IMR-90 (cell line): ENCODE data around the gene RBM10. TPM values are rescaled to one million over a fixed set of nuclear protein-coding genes. Genes with fewer than 3 reads are reported as not detected.

Source experiments
- ATAC-seq: fragments of 200-7000 bp; cut with Tn5 transposase; 2 replicates; pipeline ENCODE4 v1.9.1; 2020; ENCODE audit warnings: low read depth, mild to moderate bottlenecking, moderate library complexity
- BruUV-seq: library from RNA; stranded (reverse); fragments of 400-500 nt; replicated peaks from 2 replicates; lab custom pipeline; 2021; lab: Mats Ljungman, UMichigan
- CTCF ChIA-PET: fragments of 300-600 bp; formaldehyde crosslinking; extraction: SDS; loops from one replicate; lab custom pipeline; 2021; ENCODE audit warnings: antibody characterized with exemption; lab: Yijun Ruan, JAX
- POLR2A ChIA-PET: fragments of 300-600 bp; sonication (Branson Sonifier 250); formaldehyde crosslinking; loops from one replicate; lab custom pipeline; 2022; ENCODE audit warnings: antibody characterized with exemption; ENCODE audit not compliant: unreplicated experiment; lab: Charles Lee
- DNase-seq: peaks from one replicate; pipeline ENCODE4 v3.0.0; 2013
- H2AFZ ChIP-seq: replicated peaks from 2 replicates; pipeline ENCODE3; 2013; ENCODE audit warnings: low read length, mild to moderate bottlenecking; ENCODE audit not compliant: poor library complexity
- H2AK5ac ChIP-seq: 2 replicates; pipeline ENCODE4 v1.6.1; 2013; ENCODE audit warnings: low read depth, low read length, inconsistent platforms
- H2AK9ac ChIP-seq: replicated peaks from 2 replicates; pipeline ENCODE3; 2013; ENCODE audit warnings: mild to moderate bottlenecking, low read depth, low read length, moderate library complexity; ENCODE audit not compliant: poor library complexity
- H2BK120ac ChIP-seq: 2 replicates; pipeline ENCODE4 v1.6.1; 2013; ENCODE audit warnings: low read depth, low read length, inconsistent platforms
- H2BK15ac ChIP-seq: 3 replicates; pipeline ENCODE4 v1.6.1; 2013; ENCODE audit warnings: low read depth, low read length, inconsistent platforms
- H2BK20ac ChIP-seq: 2 replicates; pipeline ENCODE4 v1.6.1; 2013; ENCODE audit warnings: low read depth, mild to moderate bottlenecking, inconsistent platforms, low read length, moderate library complexity
- H2BK5ac ChIP-seq: 2 replicates; pipeline ENCODE4 v1.6.1; 2013; ENCODE audit warnings: mild to moderate bottlenecking, low read depth, low read length, inconsistent platforms; ENCODE audit not compliant: poor library complexity, severe bottlenecking
- H3K14ac ChIP-seq: replicated peaks from 2 replicates; pipeline ENCODE4 v1.6.1; 2013; ENCODE audit warnings: low read depth, low read length, inconsistent platforms
- H3K18ac ChIP-seq: 2 replicates; pipeline ENCODE4 v1.6.1; 2013; ENCODE audit warnings: low read depth, low read length, control low read depth
- H3K23ac ChIP-seq: 2 replicates; pipeline ENCODE4 v1.6.1; 2013; ENCODE audit warnings: low read depth, low read length, inconsistent platforms
- H3K27ac ChIP-seq: 2 replicates; pipeline ENCODE4 v1.5.1; 2013; ENCODE audit warnings: mild to moderate bottlenecking, control low read depth, low read length; ENCODE audit not compliant: insufficient read depth
- H3K27me3 ChIP-seq: 2 replicates; pipeline ENCODE4 v1.6.1; 2013; ENCODE audit warnings: low read length; ENCODE audit not compliant: control insufficient read depth, insufficient read depth
- H3K36me3 ChIP-seq: 2 replicates; pipeline ENCODE4 v1.6.1; 2013; ENCODE audit warnings: low read length, mixed read lengths; ENCODE audit not compliant: control insufficient read depth, insufficient read depth
- H3K4ac ChIP-seq: 2 replicates; pipeline ENCODE4 v1.6.1; 2013; ENCODE audit warnings: low read depth, low read length, inconsistent platforms
- H3K4me1 ChIP-seq: 2 replicates; pipeline ENCODE4 v1.6.1; 2013; ENCODE audit warnings: low read length, mixed read lengths; ENCODE audit not compliant: control insufficient read depth, insufficient read depth
- H3K4me2 ChIP-seq: 2 replicates; pipeline ENCODE4 v1.6.1; 2013; ENCODE audit warnings: low read depth, mild to moderate bottlenecking, control low read depth, low read length, moderate library complexity
- H3K4me3 ChIP-seq: 2 replicates; pipeline ENCODE4 v1.5.1; 2013; ENCODE audit warnings: low read depth, mild to moderate bottlenecking, control low read depth, low read length, moderate library complexity; ENCODE audit not compliant: insufficient read depth
- H3K56ac ChIP-seq: 2 replicates; pipeline ENCODE4 v1.6.1; 2013; ENCODE audit warnings: low read length, inconsistent platforms; ENCODE audit not compliant: insufficient read depth; ENCODE audit errors: extremely low read depth
- H3K79me1 ChIP-seq, 2 experiments: 2 replicates each; pipeline ENCODE4 v1.6.1; 2013; ENCODE audit warnings: low read length in 2 of 2, inconsistent platforms in 1 of 2, low read depth in 1 of 2
- H3K9ac ChIP-seq: 2 replicates; pipeline ENCODE4 v1.6.1; 2013; ENCODE audit warnings: low read depth, low read length, control low read depth
- H3K9me1 ChIP-seq: 2 replicates; pipeline ENCODE4 v1.6.1; 2013; ENCODE audit warnings: low read length, inconsistent platforms; ENCODE audit not compliant: insufficient read depth
- H3K9me3 ChIP-seq: 2 replicates; pipeline ENCODE4 v1.6.1; 2013; ENCODE audit warnings: low read length; ENCODE audit not compliant: control insufficient read depth, insufficient read depth
- H4K20me1 ChIP-seq: 2 replicates; pipeline ENCODE4 v1.6.1; 2013; ENCODE audit warnings: low read length, inconsistent platforms; ENCODE audit not compliant: insufficient read depth
- H4K5ac ChIP-seq: 2 replicates; pipeline ENCODE4 v1.6.1; 2013; ENCODE audit warnings: mild to moderate bottlenecking, low read depth, low read length, control low read depth
- H4K8ac ChIP-seq, 2 experiments: 2 replicates each; pipeline ENCODE4 v1.6.1; 2013; ENCODE audit warnings: low read depth in 2 of 2, low read length in 2 of 2, control low read depth in 1 of 2, inconsistent platforms in 1 of 2
- H4K91ac ChIP-seq: 2 replicates; pipeline ENCODE4 v1.6.1; 2013; ENCODE audit warnings: low read depth, low read length, inconsistent platforms; ENCODE audit not compliant: insufficient read depth
- BHLHE40 ChIP-seq: fragments of 150-350 bp; IDR thresholded peaks from 2 replicates; pipeline ENCODE4 v1.6.1; 2016; ENCODE audit warnings: mild to moderate bottlenecking, low read depth, low read length
- CEBPB ChIP-seq: IDR thresholded peaks from 2 replicates; pipeline ENCODE4 v1.6.1; 2012; ENCODE audit warnings: low read depth, low read length, improper control_type of control experiment
- CHD1 ChIP-seq: IDR thresholded peaks from 2 replicates; pipeline ENCODE4 v1.6.1; 2012; ENCODE audit warnings: low read depth, low read length, improper control_type of control experiment
- CTCF ChIP-seq: conservative IDR thresholded peaks from 2 replicates; pipeline ENCODE4 v1.5.1; 2012; ENCODE audit warnings: mild to moderate bottlenecking, low read depth, low read length, improper control_type of control experiment
- ELK1 ChIP-seq: fragments of 150-350 bp; IDR thresholded peaks from 2 replicates; pipeline ENCODE4 v1.6.1; 2016; ENCODE audit warnings: low read depth, mild to moderate bottlenecking, low read length, moderate library complexity, borderline replicate concordance
- FOS ChIP-seq: fragments of 150-350 bp; IDR thresholded peaks from 2 replicates; pipeline ENCODE4 v1.6.1; 2016; ENCODE audit warnings: low read depth, low read length
- MAFK ChIP-seq: IDR thresholded peaks from 2 replicates; pipeline ENCODE4 v1.6.1; 2012; ENCODE audit warnings: low read depth, low read length, improper control_type of control experiment
- MAZ ChIP-seq: IDR thresholded peaks from 2 replicates; pipeline ENCODE4 v1.6.1; 2012; ENCODE audit warnings: low read depth, mild to moderate bottlenecking, low read length, improper control_type of control experiment, moderate library complexity, borderline replicate concordance
- MXI1 ChIP-seq: IDR thresholded peaks from 2 replicates; pipeline ENCODE4 v1.6.1; 2012; ENCODE audit warnings: low read depth, mild to moderate bottlenecking, low read length, moderate library complexity, borderline replicate concordance
- NFE2L2 ChIP-seq: fragments of 150-350 bp; IDR thresholded peaks from 2 replicates; pipeline ENCODE4 v1.6.1; 2016; ENCODE audit warnings: low read depth, mild to moderate bottlenecking, low read length
- POLR2A ChIP-seq: IDR thresholded peaks from 2 replicates; pipeline ENCODE4 v1.6.1; 2012; ENCODE audit warnings: mild to moderate bottlenecking, low read depth, low read length
- RAD21 ChIP-seq: IDR thresholded peaks from 2 replicates; pipeline ENCODE4 v1.6.1; 2012; ENCODE audit warnings: low read length, improper control_type of control experiment
- RCOR1 ChIP-seq: IDR thresholded peaks from 2 replicates; pipeline ENCODE4 v1.6.1; 2012; ENCODE audit warnings: mild to moderate bottlenecking, low read length, improper control_type of control experiment; ENCODE audit not compliant: insufficient replicate concordance
- RFX5 ChIP-seq: IDR thresholded peaks from 2 replicates; pipeline ENCODE4 v1.8.0; 2012; ENCODE audit warnings: low read depth, mild to moderate bottlenecking, low read length, moderate library complexity
- SMC3 ChIP-seq: fragments of 150-350 bp; IDR thresholded peaks from 2 replicates; pipeline ENCODE4 v1.6.1; 2016; ENCODE audit warnings: low read depth, mild to moderate bottlenecking, antibody characterized with exemption, low read length, moderate library complexity
- USF2 ChIP-seq: fragments of 150-350 bp; IDR thresholded peaks from 2 replicates; pipeline ENCODE4 v1.6.1; 2017; ENCODE audit warnings: mild to moderate bottlenecking, antibody characterized with exemption, low read length, low read depth
- WGBS, 2 experiments: methylation state at CpG; one replicate each; pipeline versions ENCODE4 v1.1.5 to v1.1.7; 2013; ENCODE audit warnings: missing lambda C conversion rate in 2 of 2; ENCODE audit not compliant: insufficient read length in 1 of 2; ENCODE audit errors: extremely low coverage in 2 of 2; 5-methylcytosine and 5-hydroxymethylcytosine counted together
- dilution Hi-C: fragments of 300-500 bp; cut with HindIII; formaldehyde crosslinking; loops from one replicate; pipeline ENCODE4 v1.14.3; 2018; ENCODE audit warnings: low sequenced_read_pairs; ENCODE audit not compliant: unreplicated experiment
- in situ Hi-C: fragments of 300-500 bp; cut with MboI; formaldehyde crosslinking; loops from 3 replicates; pipeline ENCODE4 v1.14.3; 2019; ENCODE audit warnings: low sequenced_read_pairs, inconsistent platforms, mixed read lengths
- intact Hi-C: fragments of 100-400 bp; cut with micrococcal nuclease; formaldehyde crosslinking; loops from 2 replicates; pipeline ENCODE4 v1.10.0; 2022
- polyA plus RNA-seq, 3 experiments: library from polyadenylated mRNA; depleted of rRNA; stranded (reverse); fragments of >200 nt; gene quantifications; 2 replicates each; pipeline ENCODE4 v1.2.3, GENCODE V29; 2012; ENCODE audit warnings: low replicate concordance in 1 of 3
- total RNA-seq: library from RNA; depleted of rRNA; stranded (reverse); fragments of >200 nt; gene quantifications from 2 replicates; pipeline ENCODE4 v1.2.3, GENCODE V29; 2012

The RBM10 gene
- total and polyA plus RNA-seq, 2 of the 4 experiments (the other 2 are of a cell fraction) = 33.4 to 36.0 TPM

- no peak overlapping the region for H3K4me3 ChIP-seq
- no peak overlapping the region for H2AFZ ChIP-seq
- H3K23ac ChIP-seq = no peak overlapping the region
- intact Hi-C loops = no loop called here
- no peak overlapping the region for H3K27ac ChIP-seq
- H3K9me1 ChIP-seq = peaks cover 3% of the 10 kb centered on the region; the same call in 1 of the 2 replicates
- BruUV-seq = no TSS peak
- H3K36me3 ChIP-seq = peaks cover 6% of the 10 kb centered on the region
- no peak overlapping the region for H3K9ac ChIP-seq
- H4K91ac ChIP-seq = no peak overlapping the region
- in situ Hi-C loops = no loop called here
- H3K79me1 ChIP-seq = peaks cover 0 to 9% of the 10 kb centered on the region in 2 experiments; a peak in 2 of 4 replicates
- H4K20me1 ChIP-seq = peaks cover 31% of the 10 kb centered on the region
- no peak overlapping the region for H2BK120ac ChIP-seq
- TF ChIP-seq SMC3 (no peak), CHD1 (no peak), RAD21 (no peak), MAFK (no peak), FOS (no peak), NFE2L2 (no peak), BHLHE40 (no peak), POLR2A (no peak), RFX5 (no peak), MXI1 (no peak), USF2 (no peak), CEBPB (no peak), ELK1 (no peak), MAZ (no peak), RCOR1 (no peak), CTCF (no peak)
- no peak overlapping the region for H2BK5ac ChIP-seq
- ATAC-seq (no peak), DNase-seq (no peak)
- H3K14ac ChIP-seq = no peak overlapping the region
- H2AK5ac ChIP-seq = no peak overlapping the region
- ChIA-PET CTCF (no interaction called here), POLR2A (no interaction called here)
- H3K4me2 ChIP-seq = no peak overlapping the region
- no peak overlapping the region for H3K56ac ChIP-seq
- no peak overlapping the region for H2BK15ac ChIP-seq
- H3K9me3 ChIP-seq = no peaks in the 10 kb centered on the region
- H4K8ac ChIP-seq = no peak overlapping the region
- peaks cover 2% of the 10 kb centered on the region; the same call in 1 of the 2 replicates for H3K4me1 ChIP-seq
- no CpG with 5 or more reads among the region's 2 CpGs for WGBS, 2 experiments
- no peak overlapping the region for H3K4ac ChIP-seq
- H2BK20ac ChIP-seq = no peak overlapping the region
- dilution Hi-C loops = no loop called here
- H2AK9ac ChIP-seq = no peak overlapping the region
- peaks cover 4% of the 10 kb centered on the region; the same call in 1 of the 2 replicates for H3K27me3 ChIP-seq
- no peak overlapping the region for H4K5ac ChIP-seq
- no peak overlapping the region for H3K18ac ChIP-seq
Measured at GRCh38 chrX:47148946-47149345, 3.9 kb downstream of the RBM10 start.
